ENCODE data around the gene SUFU.

The SUFU gene

GRCh38 chr10:102626026-102626685 is 122.4 kb downstream of the SUFU start:
- WGBS, 2 donors (ENCODE audit: extremely low coverage in 2 of 2, insufficient read length in 2 of 2, insufficient replicate concordance in 1 of 2) = no CpG with 5 or more reads among the region's 10 CpGs
- H2BK120ac ChIP-seq (ENCODE audit: low read depth, low read length) = peak overlapping the region; percentile 4
- H3K9ac ChIP-seq (ENCODE audit: low read depth, low read length, poor library complexity) = peak overlapping the region; percentile 68
- peak overlapping the region; percentile 44 for H4K91ac ChIP-seq (ENCODE audit: low read depth, low read length, poor library complexity)
- peak overlapping the region; percentile 11 for H2BK15ac ChIP-seq (ENCODE audit: low read length)
- H3K4me1 ChIP-seq (ENCODE audit: control insufficient read depth in 2 of 2, insufficient read depth in 1 of 2, low read depth in 1 of 2, low read length in 2 of 2) = peaks cover 52 to 53% of the 10 kb centered on the region in 2 donors
- peaks cover 8 to 18% of the 10 kb centered on the region in 2 donors for H3K36me3 ChIP-seq (replicated peaks in 1 of 2; ENCODE audit: control insufficient read depth in 2 of 2, insufficient read depth in 2 of 2, low read length in 2 of 2)
- no peak overlapping the region for H4K8ac ChIP-seq (ENCODE audit: low read depth, low read length)
- H3K14ac ChIP-seq (ENCODE audit: low read length) = no peak overlapping the region
- H3K27me3 ChIP-seq (ENCODE audit: control insufficient read depth in 3 of 3, insufficient read depth in 3 of 3, low read depth in 1 of 3, low read length in 3 of 3) = no peaks in the 10 kb centered on the region
- no peak overlapping the region for H2AFZ ChIP-seq (ENCODE audit: low read length)
- peak overlapping the region; percentile 94 for H3K27ac ChIP-seq (replicated peaks; ENCODE audit: low read length)
- no peak overlapping the region for H3K4ac ChIP-seq (ENCODE audit: low read length)
- peak overlapping the region; percentile 63 for H2BK5ac ChIP-seq (ENCODE audit: low read length)
- peak overlapping the region; percentile 44 for H2AK5ac ChIP-seq (ENCODE audit: low read depth, low read length)
- H3K18ac ChIP-seq (ENCODE audit: low read length) = peak overlapping the region; percentile 79
- no peak overlapping the region for H3K23ac ChIP-seq (ENCODE audit: low read depth, low read length, poor library complexity)
- peak overlapping the region; percentile 59 for H2BK12ac ChIP-seq (ENCODE audit: low read length)
- no peaks in the 10 kb centered on the region for H3K9me3 ChIP-seq (replicated peaks in 1 of 2; ENCODE audit: control insufficient read depth in 2 of 2, insufficient read depth in 1 of 2, low read depth in 1 of 2, low read length in 2 of 2)
- no peak for DNase-seq (ENCODE audit: low spot score)
- H3K79me1 ChIP-seq (ENCODE audit: low read depth, low read length) = no peaks in the 10 kb centered on the region
- H3K4me3 ChIP-seq (ENCODE audit: low read length in 2 of 2) = no peak overlapping the region
- H3K4me2 ChIP-seq (ENCODE audit: insufficient read depth, low read length, poor library complexity, severe bottlenecking) = no peak overlapping the region

DNA sequence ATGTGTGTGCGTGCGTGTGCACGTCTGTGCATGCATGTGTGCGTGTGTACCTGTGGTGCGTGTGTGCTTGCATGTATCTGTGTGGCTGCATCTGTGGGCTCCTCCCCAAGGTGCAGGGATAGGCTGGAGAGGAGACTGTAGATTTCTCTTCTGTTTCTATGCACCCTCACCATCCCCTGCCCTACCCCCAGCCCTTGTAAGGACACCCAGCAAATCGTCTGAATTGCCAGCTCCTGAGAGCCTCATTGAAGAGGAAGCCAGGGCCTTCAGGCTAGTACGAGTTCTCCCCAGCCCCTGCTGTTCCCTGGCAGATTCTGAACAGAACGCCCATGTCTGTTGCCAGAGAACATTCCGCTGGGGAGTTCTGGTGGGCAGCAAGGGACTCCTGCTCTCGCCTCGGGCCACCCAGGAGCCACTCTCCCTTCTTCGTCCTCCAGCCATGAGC is 123.5 kb downstream of the SUFU start:
- H3K9me3 ChIP-seq (replicated peaks in 1 of 2; ENCODE audit: control insufficient read depth in 2 of 2, insufficient read depth in 1 of 2, low read depth in 1 of 2, low read length in 2 of 2) = no peaks in the 10 kb centered on the region
- peak overlapping the region; percentile 68 for H4K8ac ChIP-seq (ENCODE audit: low read depth, low read length)
- WGBS, 2 donors (ENCODE audit: extremely low coverage in 2 of 2, insufficient read length in 2 of 2, insufficient replicate concordance in 1 of 2) = no CpG with 5 or more reads among the region's 12 CpGs
- peak overlapping the region; percentile 94 for H3K27ac ChIP-seq (replicated peaks; ENCODE audit: low read length)
- H2AFZ ChIP-seq (ENCODE audit: low read length) = no peak overlapping the region
- H3K4ac ChIP-seq (ENCODE audit: low read length) = no peak overlapping the region
- peak overlapping the region; percentile 79 for H2BK12ac ChIP-seq (ENCODE audit: low read length)
- H3K14ac ChIP-seq (ENCODE audit: low read length) = no peak overlapping the region
- peak overlapping the region; percentile 71 for H3K9ac ChIP-seq (ENCODE audit: low read depth, low read length, poor library complexity)
- peak overlapping the region; percentile 90 for H4K91ac ChIP-seq (ENCODE audit: low read depth, low read length, poor library complexity)
- peak overlapping the region; percentile 60 for H2AK5ac ChIP-seq (ENCODE audit: low read depth, low read length)
- H3K4me2 ChIP-seq (ENCODE audit: insufficient read depth, low read length, poor library complexity, severe bottlenecking) = no peak overlapping the region
- H3K23ac ChIP-seq (ENCODE audit: low read depth, low read length, poor library complexity) = no peak overlapping the region
- DNase-seq (ENCODE audit: low spot score) = no peak
- no peaks in the 10 kb centered on the region for H3K79me1 ChIP-seq (ENCODE audit: low read depth, low read length)
- peak overlapping the region; percentile 4 for H2BK120ac ChIP-seq (ENCODE audit: low read depth, low read length)
- peak overlapping the region; percentile 58 for H2BK5ac ChIP-seq (ENCODE audit: low read length)
- no peaks in the 10 kb centered on the region for H3K27me3 ChIP-seq (ENCODE audit: control insufficient read depth in 3 of 3, insufficient read depth in 3 of 3, low read depth in 1 of 3, low read length in 3 of 3)
- H3K36me3 ChIP-seq (replicated peaks in 1 of 2; ENCODE audit: control insufficient read depth in 2 of 2, insufficient read depth in 2 of 2, low read length in 2 of 2) = peaks cover 12 to 22% of the 10 kb centered on the region in 2 donors
- peaks cover 55 to 61% of the 10 kb centered on the region in 2 donors for H3K4me1 ChIP-seq (ENCODE audit: control insufficient read depth in 2 of 2, insufficient read depth in 1 of 2, low read depth in 1 of 2, low read length in 2 of 2)
- peak overlapping the region; percentile 71 for H3K18ac ChIP-seq (ENCODE audit: low read length)
- peak overlapping the region; percentile 2 for H2BK15ac ChIP-seq (ENCODE audit: low read length)
- no peak overlapping the region for H3K4me3 ChIP-seq (ENCODE audit: low read length in 2 of 2)

DNA sequence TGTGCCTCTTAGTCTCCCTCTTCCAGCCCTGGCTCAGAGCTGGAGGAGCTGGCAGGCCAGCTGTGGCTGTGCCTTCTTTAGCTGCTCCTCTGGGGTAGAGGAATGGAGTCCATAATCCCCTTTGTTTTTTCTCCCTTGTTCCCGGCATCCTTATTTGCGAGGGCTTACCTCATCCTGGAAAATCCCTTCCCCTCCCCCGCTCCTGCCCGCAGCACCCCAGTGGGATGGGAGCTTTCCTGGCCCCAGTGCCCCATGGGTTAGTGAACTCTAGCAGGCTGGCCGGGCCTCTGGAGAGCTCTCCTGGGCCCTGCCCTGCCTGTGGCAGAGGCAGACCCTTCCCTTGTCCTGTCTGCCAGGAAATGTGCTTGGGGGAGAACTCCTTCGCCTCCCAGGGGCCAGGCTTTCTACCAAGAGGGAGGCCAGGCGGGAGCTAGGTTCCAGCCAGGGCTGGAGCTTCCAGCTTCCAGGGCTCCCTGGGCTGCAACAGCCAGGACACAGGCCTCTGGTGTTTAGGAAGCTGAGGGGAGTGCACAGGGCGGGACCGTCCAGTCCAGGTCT is 124.0 kb downstream of the SUFU start:
- WGBS, 2 donors (ENCODE audit: extremely low coverage in 2 of 2, insufficient read length in 2 of 2, insufficient replicate concordance in 1 of 2) = no CpG with 5 or more reads among the region's 9 CpGs
- H2AFZ ChIP-seq (ENCODE audit: low read length) = no peak overlapping the region
- peak; percentile 75 for DNase-seq (ENCODE audit: low spot score)
- H3K9me3 ChIP-seq (replicated peaks in 1 of 2; ENCODE audit: control insufficient read depth in 2 of 2, insufficient read depth in 1 of 2, low read depth in 1 of 2, low read length in 2 of 2) = no peaks in the 10 kb centered on the region
- H3K79me1 ChIP-seq (ENCODE audit: low read depth, low read length) = no peaks in the 10 kb centered on the region
- peak overlapping the region; percentile 92 for H3K18ac ChIP-seq (ENCODE audit: low read length)
- no peak overlapping the region for H4K8ac ChIP-seq (ENCODE audit: low read depth, low read length)
- H3K27me3 ChIP-seq (ENCODE audit: control insufficient read depth in 3 of 3, insufficient read depth in 3 of 3, low read depth in 1 of 3, low read length in 3 of 3) = no peaks in the 10 kb centered on the region
- no peak overlapping the region for H3K4ac ChIP-seq (ENCODE audit: low read length)
- peaks cover 13 to 23% of the 10 kb centered on the region in 2 donors for H3K36me3 ChIP-seq (replicated peaks in 1 of 2; ENCODE audit: control insufficient read depth in 2 of 2, insufficient read depth in 2 of 2, low read length in 2 of 2)
- peak overlapping the region; percentile 58 for H2BK5ac ChIP-seq (ENCODE audit: low read length)
- H3K14ac ChIP-seq (ENCODE audit: low read length) = no peak overlapping the region
- peak overlapping the region; percentile 2 for H2BK15ac ChIP-seq (ENCODE audit: low read length)
- peak overlapping the region; percentile 91 for H2AK5ac ChIP-seq (ENCODE audit: low read depth, low read length)
- peak overlapping the region; percentile 4 for H2BK120ac ChIP-seq (ENCODE audit: low read depth, low read length)
- H3K9ac ChIP-seq (ENCODE audit: low read depth, low read length, poor library complexity) = peak overlapping the region; percentile 71
- peak overlapping the region; percentile 90 for H4K91ac ChIP-seq (ENCODE audit: low read depth, low read length, poor library complexity)
- no peak overlapping the region for H3K23ac ChIP-seq (ENCODE audit: low read depth, low read length, poor library complexity)
- H3K4me3 ChIP-seq (ENCODE audit: low read length in 2 of 2) = no peak overlapping the region
- H3K27ac ChIP-seq (replicated peaks; ENCODE audit: low read length) = peak overlapping the region; percentile 94
- H3K4me1 ChIP-seq (ENCODE audit: control insufficient read depth in 2 of 2, insufficient read depth in 1 of 2, low read depth in 1 of 2, low read length in 2 of 2) = peaks cover 58 to 66% of the 10 kb centered on the region in 2 donors
- peak overlapping the region; percentile 35 for H2BK12ac ChIP-seq (ENCODE audit: low read length)
- no peak overlapping the region for H3K4me2 ChIP-seq (ENCODE audit: insufficient read depth, low read length, poor library complexity, severe bottlenecking)

DNA sequence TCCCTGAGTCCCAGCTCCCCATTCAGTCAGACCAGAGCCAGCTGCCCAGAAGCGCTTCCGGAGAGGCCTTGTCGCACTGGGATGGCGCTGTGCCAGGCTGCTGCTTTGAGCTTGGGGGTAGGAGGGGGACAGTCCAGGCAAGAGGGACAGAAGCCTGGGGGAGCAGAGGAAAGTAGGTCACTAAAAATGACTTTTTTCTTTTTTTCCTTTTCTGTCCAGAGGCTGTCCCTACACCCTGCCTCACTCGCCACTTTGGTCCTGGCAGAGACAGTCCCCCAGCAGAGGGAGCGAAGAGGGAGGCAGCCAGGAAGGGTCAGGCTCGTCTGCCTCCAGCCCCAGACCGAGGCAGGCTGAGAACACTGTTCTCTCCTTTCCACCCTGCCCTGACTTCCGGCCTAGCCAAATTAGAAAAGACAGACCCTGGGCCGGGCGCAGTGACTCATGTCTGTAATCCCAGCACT is 124.7 kb downstream of the SUFU start:
- Histone ChIP-seq H2BK12ac (ENCODE audit: low read length) (no peak overlapping the region), H3K4ac (ENCODE audit: low read length) (no peak overlapping the region), H2BK5ac (ENCODE audit: low read length) (peak overlapping the region; percentile 13), H3K27ac (replicated peaks; ENCODE audit: low read length) (peak overlapping the region; percentile 94), H3K79me1 (ENCODE audit: low read depth, low read length) (no peaks in the 10 kb centered on the region), H3K14ac (ENCODE audit: low read length) (no peak overlapping the region), H3K9me3 (replicated peaks in 1 of 2; ENCODE audit: control insufficient read depth in 2 of 2, insufficient read depth in 1 of 2, low read depth in 1 of 2, low read length in 2 of 2) (no peaks in the 10 kb centered on the region), H2AK5ac (ENCODE audit: low read depth, low read length) (peak overlapping the region; percentile 91), H3K36me3 (replicated peaks in 1 of 2; ENCODE audit: control insufficient read depth in 2 of 2, insufficient read depth in 2 of 2, low read length in 2 of 2) (peaks cover 13 to 23% of the 10 kb centered on the region in 2 donors), H3K4me2 (ENCODE audit: insufficient read depth, low read length, poor library complexity, severe bottlenecking) (no peak overlapping the region), H3K27me3 (ENCODE audit: control insufficient read depth in 3 of 3, insufficient read depth in 3 of 3, low read depth in 1 of 3, low read length in 3 of 3) (no peaks in the 10 kb centered on the region), H3K23ac (ENCODE audit: low read depth, low read length, poor library complexity) (no peak overlapping the region), H3K4me1 (ENCODE audit: control insufficient read depth in 2 of 2, insufficient read depth in 1 of 2, low read depth in 1 of 2, low read length in 2 of 2) (peaks cover 61 to 72% of the 10 kb centered on the region in 2 donors), H3K18ac (ENCODE audit: low read length) (peak overlapping the region; percentile 92), H2BK15ac (ENCODE audit: low read length) (peak overlapping the region; percentile 59), H2BK120ac (ENCODE audit: low read depth, low read length) (peak overlapping the region; percentile 4), H4K8ac (ENCODE audit: low read depth, low read length) (no peak overlapping the region), H2AFZ (ENCODE audit: low read length) (no peak overlapping the region), H3K9ac (ENCODE audit: low read depth, low read length, poor library complexity) (peak overlapping the region; percentile 26), H4K91ac (ENCODE audit: low read depth, low read length, poor library complexity) (peak overlapping the region; percentile 40), H3K4me3 (ENCODE audit: low read length in 2 of 2) (no peak overlapping the region)
- DNase-seq (ENCODE audit: low spot score) = no peak
- no CpG with 5 or more reads among the region's 11 CpGs for WGBS, 2 donors (ENCODE audit: extremely low coverage in 2 of 2, insufficient read length in 2 of 2, insufficient replicate concordance in 1 of 2)
